H1 (cell line): ENCODE results near the gene TRAT1.

Experiments used
- BRCA1 ChIP-seq: IDR thresholded peaks from 2 replicates; pipeline ENCODE4 v1.6.1; 2012; ENCODE audit warnings: low read depth, low read length, improper control_type of control experiment
- EZH2 ChIP-seq: fragments of 200-600 bp; sonication (generic); IDR thresholded peaks from 2 replicates; pipeline ENCODE4 v1.7.1; 2012; ENCODE audit warnings: low read depth, mild to moderate bottlenecking, moderate library complexity, low read length, inconsistent platforms; ENCODE audit not compliant: severe bottlenecking
- GABPA ChIP-seq: IDR thresholded peaks from 2 replicates; pipeline ENCODE4 v1.6.1; 2011; ENCODE audit warnings: mild to moderate bottlenecking, low read length, moderate library complexity, borderline replicate concordance; ENCODE audit not compliant: insufficient read depth
- JUND ChIP-seq: IDR thresholded peaks from 2 replicates; pipeline ENCODE4 v1.6.1; 2011; ENCODE audit warnings: mild to moderate bottlenecking, improper control_type of control experiment, low read length
- KDM4A ChIP-seq: IDR thresholded peaks from one replicate; pipeline ENCODE4 v1.7.1; 2012; ENCODE audit warnings: low read depth, mild to moderate bottlenecking, moderate library complexity, low read length, inconsistent platforms; ENCODE audit not compliant: severe bottlenecking
- PHF8 ChIP-seq: fragments of 200-600 bp; sonication (generic); conservative IDR thresholded peaks from 2 replicates; pipeline ENCODE4 v1.7.1; 2012; ENCODE audit warnings: low read depth, mild to moderate bottlenecking, inconsistent platforms, low read length, moderate library complexity
- RXRA ChIP-seq: IDR thresholded peaks from 2 replicates; pipeline ENCODE4 v1.6.1; 2011; ENCODE audit warnings: low read depth, mild to moderate bottlenecking, low read length, moderate library complexity; ENCODE audit not compliant: insufficient read depth
- SIN3A ChIP-seq, 2 experiments: IDR thresholded peaks in 1 of 2; conservative IDR thresholded peaks in 1 of 2; 2 replicates each; pipeline ENCODE4 v1.6.1; 2011 to 2012; ENCODE audit warnings: low read length in 2 of 2, improper control_type of control experiment in 1 of 2, low read depth in 1 of 2, mild to moderate bottlenecking in 1 of 2
- TF ChIP-seq, protein P1 (sequence below): IDR thresholded peaks from 2 replicates; pipeline ENCODE4 v1.6.1; 2012; ENCODE audit warnings: inconsistent platforms

DNA sequence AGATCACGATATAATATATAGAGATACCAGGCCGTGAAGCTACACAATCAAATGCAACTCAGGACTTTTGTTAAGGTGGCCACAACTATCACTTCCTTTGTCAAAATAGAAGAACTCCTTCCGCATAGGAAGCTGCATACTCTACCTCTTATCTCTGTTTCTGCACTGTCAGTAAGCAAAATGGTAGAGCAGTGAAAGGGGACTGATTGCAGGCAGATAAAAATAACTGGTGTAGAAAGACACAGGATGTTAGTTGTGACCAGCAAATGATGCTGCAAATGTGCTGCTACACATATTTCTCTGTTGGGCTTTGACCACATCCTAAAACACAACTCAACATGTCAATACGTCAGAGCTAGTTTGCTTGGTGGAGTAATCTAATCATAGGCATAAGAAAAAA, 16.3 kb upstream of the TRAT1 start:
- TF ChIP-seq RXRA (no peak), BRCA1 (no peak), SIN3A (conservative IDR thresholded peaks at IDR 0.05 in 1 of 2, IDR thresholded peaks at IDR 0.05 in 1 of 2; ENCODE audit: low read depth in 1 of 2, low read length in 2 of 2) (no peak), EZH2 (no peak), KDM4A (no peak), GABPA (no peak), JUND (no peak), PHF8 (no peak)
- TF ChIP-seq, protein P1, sequence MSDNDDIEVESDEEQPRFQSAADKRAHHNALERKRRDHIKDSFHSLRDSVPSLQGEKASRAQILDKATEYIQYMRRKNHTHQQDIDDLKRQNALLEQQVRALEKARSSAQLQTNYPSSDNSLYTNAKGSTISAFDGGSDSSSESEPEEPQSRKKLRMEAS, result no peak
